H9 (cell line): ENCODE data around the gene NUP214. TPM values are rescaled to one million over a fixed set of nuclear protein-coding genes. Genes with fewer than 3 reads are reported as not detected.

Experiments
- DNase-seq: peaks from one replicate; pipeline ENCODE4 v3.0.0-alpha.2; 2017
- H2AFZ ChIP-seq: one replicate; pipeline ENCODE4 v1.6.1; 2013; ENCODE audit warnings: mild to moderate bottlenecking, low read length, control low read depth, moderate library complexity
- H2AK5ac ChIP-seq: 2 replicates; pipeline ENCODE4 v1.6.1; 2013; ENCODE audit warnings: low read length, control low read depth, mixed read lengths; ENCODE audit not compliant: insufficient read length
- H2BK120ac ChIP-seq: one replicate; pipeline ENCODE4 v1.6.1; 2013; ENCODE audit warnings: low read depth, mild to moderate bottlenecking, low read length, control low read depth, inconsistent platforms; ENCODE audit not compliant: poor library complexity, severe bottlenecking
- H2BK12ac ChIP-seq: 2 replicates; pipeline ENCODE4 v1.6.1; 2013; ENCODE audit warnings: low read length, control low read depth, mixed read lengths, low read depth; ENCODE audit not compliant: insufficient read length
- H2BK15ac ChIP-seq: 2 replicates; pipeline ENCODE4 v1.6.1; 2013; ENCODE audit warnings: low read depth, low read length, control low read depth
- H2BK20ac ChIP-seq: one replicate; pipeline ENCODE4 v1.6.1; 2013; ENCODE audit warnings: low read depth, mild to moderate bottlenecking, low read length, control low read depth, inconsistent platforms; ENCODE audit not compliant: poor library complexity, severe bottlenecking
- H2BK5ac ChIP-seq: 2 replicates; pipeline ENCODE4 v1.6.1; 2013; ENCODE audit warnings: low read length, control low read depth, mixed read lengths; ENCODE audit not compliant: insufficient read length
- H3K14ac ChIP-seq: 2 replicates; pipeline ENCODE4 v1.6.1; 2013; ENCODE audit warnings: low read length, control low read depth; ENCODE audit not compliant: insufficient read depth
- H3K18ac ChIP-seq: 2 replicates; pipeline ENCODE4 v1.6.1; 2013; ENCODE audit warnings: low read depth, mild to moderate bottlenecking, mixed read lengths, low read length, control low read depth; ENCODE audit not compliant: insufficient read length
- H3K23ac ChIP-seq: 2 replicates; pipeline ENCODE4 v1.6.1; 2013; ENCODE audit warnings: low read length, control low read depth, mixed read lengths, low read depth; ENCODE audit not compliant: insufficient read length
- H3K23me2 ChIP-seq: 2 replicates; pipeline ENCODE4 v1.6.1; 2013; ENCODE audit warnings: low read depth, mild to moderate bottlenecking, mixed read lengths, low read length, control low read depth; ENCODE audit not compliant: insufficient read length, poor library complexity, severe bottlenecking
- H3K27ac ChIP-seq: 2 replicates; pipeline ENCODE4 v1.5.1; 2013; ENCODE audit warnings: low read length, control low read depth, mixed read lengths, low read depth; ENCODE audit not compliant: insufficient read length
- H3K27me3 ChIP-seq: 2 replicates; pipeline ENCODE4 v1.6.1; 2013; ENCODE audit warnings: low read length, control low read depth, inconsistent platforms; ENCODE audit not compliant: insufficient read depth
- H3K4ac ChIP-seq: 2 replicates; pipeline ENCODE4 v1.6.1; 2013; ENCODE audit warnings: low read depth, mild to moderate bottlenecking, control low read depth, inconsistent platforms, low read length, moderate library complexity
- H3K4me1 ChIP-seq: 2 replicates; pipeline ENCODE4 v1.6.1; 2013; ENCODE audit warnings: low read length, control low read depth, inconsistent platforms; ENCODE audit not compliant: insufficient read depth
- H3K4me2 ChIP-seq: 2 replicates; pipeline ENCODE4 v1.6.1; 2013; ENCODE audit warnings: low read length, control low read depth, mixed read lengths; ENCODE audit not compliant: insufficient read length, insufficient read depth
- H3K56ac ChIP-seq: 2 replicates; pipeline ENCODE4 v1.6.1; 2013; ENCODE audit warnings: low read depth, mild to moderate bottlenecking, mixed read lengths, low read length, control low read depth; ENCODE audit not compliant: insufficient read length
- H3K79me1 ChIP-seq: 2 replicates; pipeline ENCODE4 v1.6.1; 2013; ENCODE audit warnings: low read depth, mild to moderate bottlenecking, moderate library complexity, low read length, control low read depth, inconsistent platforms; ENCODE audit not compliant: insufficient read depth, poor library complexity, severe bottlenecking
- H3K79me2 ChIP-seq: 2 replicates; pipeline ENCODE4 v1.6.1; 2013; ENCODE audit warnings: low read length, control low read depth, inconsistent platforms; ENCODE audit not compliant: insufficient read depth
- H3K9ac ChIP-seq: 2 replicates; pipeline ENCODE4 v1.6.1; 2013; ENCODE audit warnings: low read length, control low read depth, mixed read lengths; ENCODE audit not compliant: insufficient read length; ENCODE audit errors: extremely low read depth
- H3K9me3 ChIP-seq: one replicate; pipeline ENCODE4 v1.6.1; 2013; ENCODE audit warnings: low read depth, low read length, inconsistent platforms; ENCODE audit not compliant: control insufficient read depth
- H3T11ph ChIP-seq: one replicate; pipeline ENCODE4 v1.6.1; 2013; ENCODE audit warnings: mild to moderate bottlenecking, low read length, control low read depth, inconsistent platforms
- H4K20me1 ChIP-seq: one replicate; pipeline ENCODE4 v1.6.1; 2013; ENCODE audit not compliant: control insufficient read depth, insufficient read length, insufficient read depth
- H4K5ac ChIP-seq: 2 replicates; pipeline ENCODE4 v1.6.1; 2013; ENCODE audit warnings: low read depth, mild to moderate bottlenecking, mixed read lengths, low read length, control low read depth; ENCODE audit not compliant: insufficient read length
- H4K8ac ChIP-seq: replicated peaks from 2 replicates; pipeline ENCODE4 v1.6.1; 2013; ENCODE audit warnings: low read length, control low read depth, mixed read lengths, low read depth; ENCODE audit not compliant: insufficient read length
- H4K91ac ChIP-seq: 2 replicates; pipeline ENCODE4 v1.6.1; 2013; ENCODE audit warnings: low read depth, mild to moderate bottlenecking, moderate library complexity, mixed read lengths, low read length, control low read depth; ENCODE audit not compliant: insufficient read length
- H3K27ac Mint-ChIP-seq, 3 experiments: 2 replicates in 2 of 3; 3 replicates in 1 of 3; pipeline ENCODE4 v1.8.0; 2020 to 2021; ENCODE audit warnings: mixed read lengths in 3 of 3, mild to moderate bottlenecking in 1 of 3, moderate library complexity in 1 of 3
- H3K27me3 Mint-ChIP-seq: 2 replicates; pipeline ENCODE4 v1.8.0; 2021; ENCODE audit warnings: low read depth, mild to moderate bottlenecking, moderate library complexity, mixed read lengths
- H3K36me3 Mint-ChIP-seq, 3 experiments: 2 replicates in 2 of 3; 3 replicates in 1 of 3; pipeline ENCODE4 v1.8.0; 2020 to 2021; ENCODE audit warnings: low read depth in 3 of 3, mixed read lengths in 3 of 3; ENCODE audit not compliant: insufficient read depth in 1 of 3
- H3K4me1 Mint-ChIP-seq, 2 experiments: 2 replicates each; pipeline ENCODE4 v1.8.0; 2020; ENCODE audit warnings: mixed read lengths in 2 of 2
- H3K4me3 Mint-ChIP-seq, 2 experiments: 2 replicates in 1 of 2; 3 replicates in 1 of 2; pipeline ENCODE4 v1.8.0; 2020 to 2021; ENCODE audit warnings: mild to moderate bottlenecking in 2 of 2, mixed read lengths in 2 of 2, moderate library complexity in 1 of 2
- H3K9me3 Mint-ChIP-seq, 2 experiments: 2 replicates in 1 of 2; 3 replicates in 1 of 2; pipeline ENCODE4 v1.8.0; 2020; ENCODE audit warnings: mild to moderate bottlenecking in 2 of 2, mixed read lengths in 2 of 2, moderate library complexity in 1 of 2
- WGBS: extraction: QIAGEN DNeasy Blood & Tissue Kit; methylation state at CpG from one replicate; pipeline ENCODE4 v1.1.7; 2013; ENCODE audit warnings: missing lambda C conversion rate, low lambda C conversion rate, mixed read lengths; ENCODE audit not compliant: insufficient read length; ENCODE audit errors: extremely low coverage; 5-methylcytosine and 5-hydroxymethylcytosine counted together
- total RNA-seq: library from RNA; stranded (reverse); gene quantifications from 2 replicates; pipeline ENCODE4 v1.2.1, GENCODE V29; 2021
- TF ChIP-seq, protein P1 (sequence below): fragments of 200-600 bp; sonication (generic); conservative IDR thresholded peaks from 3 replicates; pipeline ENCODE4 v1.8.0; 2021; ENCODE audit warnings: antibody characterized with exemption, mild to moderate bottlenecking

The NUP214 gene
- total RNA-seq, 1 experiment from 2014 or later = 53.8 TPM

DNA sequence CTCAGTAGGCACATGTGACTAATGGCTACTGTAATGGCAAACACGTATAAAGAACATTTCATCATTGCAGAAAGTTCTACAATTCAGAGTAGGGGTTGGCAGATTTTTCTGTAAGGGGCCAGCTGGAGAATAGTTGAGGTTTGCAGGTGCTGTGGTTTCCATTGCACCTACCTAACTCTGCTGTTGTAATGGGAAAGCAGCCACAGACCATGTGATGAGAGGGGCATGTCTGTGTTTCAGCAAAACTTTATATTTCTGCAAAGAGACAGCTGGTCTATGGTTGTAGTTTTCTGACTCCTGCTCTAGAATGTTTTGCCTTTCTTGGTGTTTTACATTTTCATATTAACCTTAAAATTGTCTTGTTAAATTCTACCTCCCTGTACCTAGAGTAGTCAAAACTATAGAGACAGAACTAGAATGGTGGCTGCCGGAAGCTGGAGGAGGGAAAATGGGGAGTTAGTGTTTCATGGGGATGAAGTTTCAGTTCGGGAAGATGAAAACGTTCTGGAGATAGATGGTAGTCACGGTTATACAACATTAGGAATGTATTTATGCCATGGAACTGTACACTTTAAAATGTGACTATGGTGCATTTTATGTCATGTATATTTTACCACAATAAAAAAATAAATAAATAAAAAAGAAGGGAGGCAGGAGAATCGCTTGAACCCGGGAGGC lies 44.3 kb downstream of the NUP214 start:
- no peak overlapping the region for H3K4me3 Mint-ChIP-seq
- Histone ChIP-seq H3K9me3 (no peaks in the 10 kb centered on the region), H3K4me2 (no peak overlapping the region), H3K4me1 (no peaks in the 10 kb centered on the region), H3K27ac (no peak overlapping the region), H2BK15ac (no peak overlapping the region), H2BK20ac (no peak overlapping the region), H3K23me2 (no peaks in the 10 kb centered on the region), H3K27me3 (no peaks in the 10 kb centered on the region), H3K79me1 (no peaks in the 10 kb centered on the region), H2BK120ac (no peak overlapping the region), H3K79me2 (no peaks in the 10 kb centered on the region), H3K4ac (no peak overlapping the region), H4K5ac (no peak overlapping the region), H4K91ac (no peak overlapping the region), H4K8ac (no peak overlapping the region), H3K18ac (no peak overlapping the region), H3K23ac (no peak overlapping the region), H2AFZ (no peak overlapping the region), H3K56ac (no peak overlapping the region), H3K9ac (no peak overlapping the region), H2BK5ac (no peak overlapping the region), H2AK5ac (no peak overlapping the region), H4K20me1 (no peaks in the 10 kb centered on the region), H3T11ph (no peak overlapping the region), H2BK12ac (no peak overlapping the region), H3K14ac (no peak overlapping the region)
- H3K4me1 Mint-ChIP-seq = no peaks in the 10 kb centered on the region
- no peak for DNase-seq
- H3K9me3 Mint-ChIP-seq = no peaks in the 10 kb centered on the region
- no peaks in the 10 kb centered on the region for H3K27me3 Mint-ChIP-seq
- no CpG with 5 or more reads among the region's 7 CpGs for WGBS
- peak overlapping the region; percentile 8 to 78 (median 66); a peak in 4 of 7 replicates for H3K27ac Mint-ChIP-seq
- TF ChIP-seq, protein P1, sequence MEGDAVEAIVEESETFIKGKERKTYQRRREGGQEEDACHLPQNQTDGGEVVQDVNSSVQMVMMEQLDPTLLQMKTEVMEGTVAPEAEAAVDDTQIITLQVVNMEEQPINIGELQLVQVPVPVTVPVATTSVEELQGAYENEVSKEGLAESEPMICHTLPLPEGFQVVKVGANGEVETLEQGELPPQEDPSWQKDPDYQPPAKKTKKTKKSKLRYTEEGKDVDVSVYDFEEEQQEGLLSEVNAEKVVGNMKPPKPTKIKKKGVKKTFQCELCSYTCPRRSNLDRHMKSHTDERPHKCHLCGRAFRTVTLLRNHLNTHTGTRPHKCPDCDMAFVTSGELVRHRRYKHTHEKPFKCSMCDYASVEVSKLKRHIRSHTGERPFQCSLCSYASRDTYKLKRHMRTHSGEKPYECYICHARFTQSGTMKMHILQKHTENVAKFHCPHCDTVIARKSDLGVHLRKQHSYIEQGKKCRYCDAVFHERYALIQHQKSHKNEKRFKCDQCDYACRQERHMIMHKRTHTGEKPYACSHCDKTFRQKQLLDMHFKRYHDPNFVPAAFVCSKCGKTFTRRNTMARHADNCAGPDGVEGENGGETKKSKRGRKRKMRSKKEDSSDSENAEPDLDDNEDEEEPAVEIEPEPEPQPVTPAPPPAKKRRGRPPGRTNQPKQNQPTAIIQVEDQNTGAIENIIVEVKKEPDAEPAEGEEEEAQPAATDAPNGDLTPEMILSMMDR = no peak
- peaks cover 7 to 39% (median 30%) of the 10 kb centered on the region in 3 experiments; a peak in 6 of 7 replicates for H3K36me3 Mint-ChIP-seq
